Stimulated activated CD8-positive, alpha-beta memory T cell treated with anti-CD3 and anti-CD28 coated beads, Interleukin-7, amount 100 ng/mL, for 24 hours (primary cell): Measurements from ENCODE around the gene RALY.

ENCODE experiments used
- DNase-seq: peaks from one replicate; pipeline ENCODE4 v3.0.0-alpha.2; 2020; ENCODE audit warnings: low read depth

The RALY gene

GRCh38 chr20:34047010-34047687 is 53.4 kb downstream of the RALY start:
- no peak for DNase-seq

- DNase-seq = no peak
These were observed 54.2 kb downstream of the RALY start for GRCh38 chr20:34047917-34048316.

GRCh38 chr20:34049389-34049788 is 55.7 kb downstream of the RALY start:
- DNase-seq = no peak

GRCh38 chr20:34049897-34050695 is 56.4 kb downstream of the RALY start:
- DNase-seq = no peak

- DNase-seq = no peak
These were observed 58.7 kb downstream of the RALY start for GRCh38 chr20:34052414-34052813.

GRCh38 chr20:34055290-34055689 is 61.6 kb downstream of the RALY start:
- no peak for DNase-seq

- DNase-seq = no peak
These were observed 65.1 kb downstream of the RALY start for GRCh38 chr20:34058831-34059230.

- no peak for DNase-seq
These were observed 67.3 kb downstream of the RALY start for GRCh38 chr20:34060970-34061369.

GRCh38 chr20:34061695-34062094 is 68.0 kb downstream of the RALY start:
- DNase-seq = no peak

- no peak for DNase-seq
These were observed 69.1 kb downstream of the RALY start for GRCh38 chr20:34062570-34063482.

GRCh38 chr20:34064286-34064685 is 70.6 kb downstream of the RALY start:
- DNase-seq = no peak

GRCh38 chr20:34065260-34065659 is 71.5 kb downstream of the RALY start:
- no peak for DNase-seq

GRCh38 chr20:34066476-34067090 is 72.9 kb downstream of the RALY start:
- DNase-seq = no peak

GRCh38 chr20:34068001-34068400 is 74.3 kb downstream of the RALY start:
- no peak for DNase-seq

GRCh38 chr20:34069341-34070078 is 75.8 kb downstream of the RALY start:
- DNase-seq = no peak

- no peak for DNase-seq
These were observed 76.3 kb downstream of the RALY start for GRCh38 chr20:34070079-34070439.

- no peak for DNase-seq
These were observed 77.1 kb downstream of the RALY start for GRCh38 chr20:34070859-34071258.

GRCh38 chr20:34072076-34072475 is 78.4 kb downstream of the RALY start:
- no peak for DNase-seq

- DNase-seq = no peak
These were observed 79.1 kb downstream of the RALY start for GRCh38 chr20:34072778-34073177.

GRCh38 chr20:34074101-34074760 is 80.5 kb downstream of the RALY start:
- no peak for DNase-seq

GRCh38 chr20:34075647-34076046 is 81.9 kb downstream of the RALY start:
- DNase-seq = no peak
